HG03460 (cell line): Measurements from ENCODE around the gene PIM2.
"Not testable (repeated sequence)": the region's sequence is repeated elsewhere in the genome, so short reads cannot be mapped to it uniquely, and the experiment has no call there.

Source experiments
- ATAC-seq: cut with Tn5 transposase; IDR thresholded peaks from one replicate; pipeline ENCODE4 v1.9.1; 2021; ENCODE audit not compliant: unreplicated experiment

Gene PIM2

GRCh38 chrX:48883729-48884128 is 35.1 kb downstream of the PIM2 start:
- ATAC-seq = no peak

DNA sequence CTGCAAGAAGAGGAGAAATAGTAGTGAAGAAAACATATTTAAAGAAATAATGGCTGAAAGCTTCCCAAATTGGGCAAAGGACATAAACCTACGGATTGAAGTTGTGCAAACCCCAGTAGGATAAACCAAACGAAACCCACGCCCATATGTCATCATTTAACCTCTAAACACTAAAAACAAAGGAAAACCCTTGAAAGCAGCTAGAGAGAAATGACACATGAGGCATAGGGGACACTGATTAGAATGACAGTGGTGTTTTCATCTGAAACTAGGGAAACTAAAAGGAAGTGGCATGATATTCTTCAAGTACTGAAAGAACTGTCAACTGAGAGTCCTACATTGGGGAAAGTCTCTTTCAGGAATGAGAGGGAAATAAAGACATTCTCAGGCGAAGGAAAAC is 41.9 kb downstream of the PIM2 start:
- not testable (repeated sequence) for ATAC-seq

GRCh38 chrX:48872017-48872416 is 46.8 kb downstream of the PIM2 start:
- ATAC-seq = not testable (repeated sequence)

GRCh38 chrX:48864210-48864609 is 54.6 kb downstream of the PIM2 start:
- ATAC-seq = no peak
